Putamen (tissue), 1 donor: ENCODE results near the gene GALM.
A peak's percentile ranks its signal among the peaks of the same experiment; 100 is the strongest.
"Not testable (repeated sequence)": the region's sequence is repeated elsewhere in the genome, so short reads cannot be mapped to it uniquely, and the experiment has no call there.

ENCODE experiments used
- DNase-seq: peaks from one replicate; pipeline ENCODE4 v3.0.0-alpha.2; 2016; ENCODE audit warnings: low spot score

GALM gene

GRCh38 chr2:38682008-38682575 is 16.2 kb downstream of the GALM start:
- DNase-seq: no peak

- DNase-seq: not testable (repeated sequence)
Observed at GRCh38 chr2:38682620-38683019, 16.7 kb downstream of the GALM start.

GRCh38 chr2:38683766-38684165 is 17.9 kb downstream of the GALM start:
- DNase-seq: no peak

GRCh38 chr2:38685116-38685735 is 19.3 kb downstream of the GALM start:
- DNase-seq: no peak

- DNase-seq: no peak
Observed at GRCh38 chr2:38690499-38691420, 24.8 kb downstream of the GALM start.

- DNase-seq: no peak
Observed at GRCh38 chr2:38691994-38692393, 26.1 kb downstream of the GALM start.

GRCh38 chr2:38692636-38693318 is 26.9 kb downstream of the GALM start:
- peak; percentile 35 for DNase-seq

- peak; percentile 42 for DNase-seq
Observed at GRCh38 chr2:38697116-38697840, 31.4 kb downstream of the GALM start.

GRCh38 chr2:38698467-38699003 is 32.6 kb downstream of the GALM start:
- no peak for DNase-seq

- no peak for DNase-seq
Observed at GRCh38 chr2:38700113-38700785, 34.3 kb downstream of the GALM start.

GRCh38 chr2:38700881-38701458 is 35.1 kb downstream of the GALM start:
- no peak for DNase-seq

- DNase-seq: no peak
Observed at GRCh38 chr2:38701542-38701941, 35.6 kb downstream of the GALM start.

GRCh38 chr2:38702413-38702812 is 36.5 kb downstream of the GALM start:
- no peak for DNase-seq

GRCh38 chr2:38703336-38703735 is 37.4 kb downstream of the GALM start:
- DNase-seq: not testable (repeated sequence)

GRCh38 chr2:38704664-38705063 is 38.8 kb downstream of the GALM start:
- DNase-seq: no peak

- DNase-seq: no peak
Observed at GRCh38 chr2:38706846-38707345, 41.0 kb downstream of the GALM start.

GRCh38 chr2:38708491-38708890 is 42.6 kb downstream of the GALM start:
- DNase-seq: not testable (repeated sequence)

GRCh38 chr2:38708900-38709566 is 43.1 kb downstream of the GALM start:
- no peak for DNase-seq

GRCh38 chr2:38709567-38710194 is 43.8 kb downstream of the GALM start:
- DNase-seq: no peak
